ENCODE data around the gene LPO. TPM values are rescaled to one million over a fixed set of nuclear protein-coding genes. Genes with fewer than 3 reads are reported as not detected.

Gene LPO
- total RNA-seq, 2 donors from 2014 or later: not detected

DNA sequence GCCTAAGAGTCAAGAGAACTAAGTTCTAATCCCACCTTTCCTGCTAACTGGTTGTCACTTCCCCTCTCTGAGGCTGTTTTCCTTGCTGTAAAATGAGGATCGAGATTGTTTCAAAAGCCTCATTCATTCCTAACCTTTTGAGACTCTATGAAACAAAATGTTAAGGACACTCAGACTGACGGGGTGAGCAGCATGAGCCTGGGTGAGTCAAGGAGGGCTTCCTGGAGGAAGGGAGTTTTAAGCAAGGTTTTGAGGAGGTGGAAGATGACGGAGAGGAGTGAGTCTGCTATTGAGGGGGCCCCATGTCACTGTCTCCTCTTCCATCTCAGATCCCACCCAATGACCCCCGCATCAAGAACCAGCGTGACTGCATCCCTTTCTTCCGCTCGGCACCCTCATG lies 41.8 kb upstream of the LPO start:
- Histone ChIP-seq H3K4me3 (ENCODE audit: low read length) (no peak overlapping the region), H3K4me1 (ENCODE audit: control insufficient read depth, insufficient read depth, low read length) (no peaks in the 10 kb centered on the region), H3K27me3 (ENCODE audit: control insufficient read depth, insufficient read depth, low read length, poor library complexity, severe bottlenecking) (peaks cover 10% of the 10 kb centered on the region), H3K9ac (ENCODE audit: extremely low read depth, low read length, poor library complexity, severe bottlenecking) (no peak overlapping the region), H3K27ac (ENCODE audit: low read depth, low read length) (no peak overlapping the region), H3K9me3 (ENCODE audit: control insufficient read depth, low read length) (no peaks in the 10 kb centered on the region), H3K36me3 (ENCODE audit: control insufficient read depth, insufficient read depth, low read length) (no peaks in the 10 kb centered on the region)
- no peak overlapping the region for H3K27ac Mint-ChIP-seq
- no peaks in the 10 kb centered on the region for H3K36me3 Mint-ChIP-seq (ENCODE audit: low read depth)
- WGBS, 2 experiments (ENCODE audit: insufficient coverage in 1 of 2, insufficient read length in 1 of 2): 90 to 93% methylated on average over 3 to 7 of the region's 7 CpGs
- H3K27me3 Mint-ChIP-seq (ENCODE audit: insufficient read depth): peaks cover 36% of the 10 kb centered on the region
- H3K4me3 Mint-ChIP-seq: no peak overlapping the region
- no peaks in the 10 kb centered on the region for H3K9me3 Mint-ChIP-seq
- no peak for TF ChIP-seq CTCF (conservative IDR thresholded peaks at IDR 0.05)
- no peak for DNase-seq
- no peaks in the 10 kb centered on the region for H3K4me1 Mint-ChIP-seq

DNA sequence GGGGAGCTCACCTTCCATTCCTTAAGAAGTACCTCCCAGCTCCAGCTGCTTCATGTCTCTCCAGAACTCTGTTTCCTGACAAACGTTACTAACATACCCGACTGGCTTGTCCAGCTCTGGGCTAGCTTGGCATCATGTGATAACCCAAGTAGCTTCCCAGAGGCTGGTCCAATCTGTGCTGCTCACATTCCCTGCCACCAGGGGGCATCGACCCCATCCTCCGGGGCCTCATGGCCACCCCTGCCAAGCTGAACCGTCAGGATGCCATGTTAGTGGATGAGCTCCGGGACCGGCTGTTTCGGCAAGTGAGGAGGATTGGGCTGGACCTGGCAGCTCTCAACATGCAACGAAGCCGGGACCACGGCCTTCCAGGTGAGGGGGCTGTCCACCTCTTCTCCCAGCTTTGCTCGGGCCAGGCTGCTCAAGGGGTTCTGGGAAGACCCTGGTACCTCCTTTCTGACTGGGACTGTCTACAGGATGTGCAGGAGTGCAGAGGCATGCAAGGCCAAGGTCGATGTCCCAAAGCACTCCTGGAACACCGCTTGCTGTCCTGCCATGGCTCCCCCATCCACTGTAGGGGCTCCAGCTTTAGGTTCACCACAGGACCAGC lies 38.3 kb upstream of the LPO start:
- no peak overlapping the region for H3K27ac ChIP-seq (ENCODE audit: low read depth, low read length)
- H3K4me1 ChIP-seq (ENCODE audit: control insufficient read depth, insufficient read depth, low read length): no peaks in the 10 kb centered on the region
- 66 to 68% methylated on average over 8 to 14 of the region's 14 CpGs for WGBS, 2 experiments (ENCODE audit: insufficient coverage in 1 of 2, insufficient read length in 1 of 2)
- no peaks in the 10 kb centered on the region for H3K4me1 Mint-ChIP-seq
- H3K27ac Mint-ChIP-seq: no peak overlapping the region
- no peaks in the 10 kb centered on the region for H3K36me3 ChIP-seq (ENCODE audit: control insufficient read depth, insufficient read depth, low read length)
- DNase-seq: peak; percentile 96
- TF ChIP-seq CTCF (conservative IDR thresholded peaks at IDR 0.05): peak; percentile 82
- H3K4me3 ChIP-seq (ENCODE audit: low read length): no peak overlapping the region
- H3K9me3 ChIP-seq (ENCODE audit: control insufficient read depth, low read length): no peaks in the 10 kb centered on the region
- peaks cover 30% of the 10 kb centered on the region for H3K27me3 Mint-ChIP-seq (ENCODE audit: insufficient read depth)
- H3K9me3 Mint-ChIP-seq: no peaks in the 10 kb centered on the region
- H3K27me3 ChIP-seq (ENCODE audit: control insufficient read depth, insufficient read depth, low read length, poor library complexity, severe bottlenecking): peaks cover 10% of the 10 kb centered on the region
- H3K36me3 Mint-ChIP-seq (ENCODE audit: low read depth): no peaks in the 10 kb centered on the region
- H3K9ac ChIP-seq (ENCODE audit: extremely low read depth, low read length, poor library complexity, severe bottlenecking): no peak overlapping the region
- no peak overlapping the region for H3K4me3 Mint-ChIP-seq

GRCh38 chr17:58202859-58203258 lies 35.5 kb upstream of the LPO start:
- Histone ChIP-seq H3K4me1 (ENCODE audit: control insufficient read depth, insufficient read depth, low read length) (no peaks in the 10 kb centered on the region), H3K36me3 (ENCODE audit: control insufficient read depth, insufficient read depth, low read length) (peaks cover 12% of the 10 kb centered on the region), H3K4me3 (ENCODE audit: low read length) (no peak overlapping the region), H3K9me3 (ENCODE audit: control insufficient read depth, low read length) (no peaks in the 10 kb centered on the region), H3K27ac (ENCODE audit: low read depth, low read length) (no peak overlapping the region), H3K9ac (ENCODE audit: extremely low read depth, low read length, poor library complexity, severe bottlenecking) (no peak overlapping the region), H3K27me3 (ENCODE audit: control insufficient read depth, insufficient read depth, low read length, poor library complexity, severe bottlenecking) (peaks cover 10% of the 10 kb centered on the region)
- peaks cover 11% of the 10 kb centered on the region for H3K36me3 Mint-ChIP-seq (ENCODE audit: low read depth)
- H3K27me3 Mint-ChIP-seq (ENCODE audit: insufficient read depth): peaks cover 12% of the 10 kb centered on the region
- no peaks in the 10 kb centered on the region for H3K9me3 Mint-ChIP-seq
- TF ChIP-seq CTCF (conservative IDR thresholded peaks at IDR 0.05): peak; percentile 12
- H3K4me3 Mint-ChIP-seq: no peak overlapping the region
- DNase-seq: no peak
- H3K27ac Mint-ChIP-seq: no peak overlapping the region
- no peaks in the 10 kb centered on the region for H3K4me1 Mint-ChIP-seq
- WGBS, 2 experiments (ENCODE audit: insufficient coverage in 1 of 2, insufficient read length in 1 of 2): 93 to 94% methylated on average over 7 of the region's 7 CpGs

Data from endodermal cell (in vitro differentiated cells).